ENCODE data around the gene ZNF426.

DNA sequence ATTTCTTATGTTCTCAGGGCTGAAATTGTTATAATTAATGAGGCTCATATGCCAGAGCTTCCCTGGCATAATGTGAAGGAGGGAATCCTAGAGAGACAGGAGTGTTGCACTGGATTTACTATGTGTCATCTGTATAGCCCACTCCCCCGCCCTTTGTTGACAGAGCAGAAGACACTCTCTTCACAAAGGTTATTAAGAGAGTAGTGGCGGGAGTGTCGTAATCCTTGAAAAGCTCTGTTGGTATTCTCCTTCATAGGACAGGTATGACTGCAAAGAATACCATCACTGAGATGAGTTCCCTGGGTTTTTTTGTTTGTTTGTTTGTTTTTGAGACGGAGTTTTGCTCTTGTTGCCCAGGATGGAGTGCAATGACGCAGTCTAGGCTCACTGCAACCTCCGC is 31.8 kb upstream of the ZNF426 start:
- TF ChIP-seq CTCF (IDR thresholded peaks at IDR 0.05) (no peak), POLR2A (IDR thresholded peaks at IDR 0.05) (no peak)
